BLaER1 treated with 17β-estradiol and CSF1 and Interleukin-3, amounts not matched to agents 10 nM and 100 nM (cell line): Measurements from ENCODE around the gene PRKCB.
A peak's percentile ranks its signal among the peaks of the same experiment; 100 is the strongest.

Source experiments
- H3K27ac ChIP-seq, 11 experiments: shearing (Covaris generic); formaldehyde crosslinking; 2 replicates each; pipeline ENCODE4 v1.8.1; 2022
- H3K27me3 ChIP-seq, 11 experiments: shearing (Covaris generic); formaldehyde crosslinking; 2 replicates each; pipeline ENCODE4 v1.8.1; 2022
- H3K36me3 ChIP-seq, 11 experiments: shearing (Covaris generic); formaldehyde crosslinking; 2 replicates each; pipeline ENCODE4 v1.8.1; 2022
- H3K4me1 ChIP-seq, 10 experiments: shearing (Covaris generic); formaldehyde crosslinking; 2 replicates each; pipeline ENCODE4 v1.8.1; 2022
- H3K4me2 ChIP-seq, 11 experiments: shearing (Covaris generic); formaldehyde crosslinking; 2 replicates each; pipeline ENCODE4 v1.8.1; 2022
- H3K4me3 ChIP-seq, 10 experiments: shearing (Covaris generic); formaldehyde crosslinking; 2 replicates each; pipeline ENCODE4 v1.8.1; 2022
- H3K9ac ChIP-seq, 11 experiments: shearing (Covaris generic); formaldehyde crosslinking; 2 replicates each; pipeline ENCODE4 v1.8.1; 2022
- H3K9me3 ChIP-seq, 11 experiments: shearing (Covaris generic); formaldehyde crosslinking; replicated peaks in 1 of 11; 2 replicates each; pipeline ENCODE4 v1.8.1; 2022
- H4K20me1 ChIP-seq, 11 experiments: shearing (Covaris generic); formaldehyde crosslinking; 2 replicates each; pipeline ENCODE4 v1.8.1; 2022
- Cebpa-rat ChIP-seq, 11 experiments: shearing (Covaris generic); IDR thresholded peaks; 2 replicates each; pipeline ENCODE4 v1.8.1; 2022

The PRKCB gene

GRCh38 chr16:23934610-23935236 is 98.9 kb downstream of the PRKCB start:
- H3K36me3 ChIP-seq: peaks cover 0 to 51% (median 0%) of the 10 kb centered on the region in 11 experiments; a peak in 3 of 22 replicates

GRCh38 chr16:23940111-23940510 is 104.3 kb downstream of the PRKCB start:
- Histone ChIP-seq H3K27ac (no peak overlapping the region), H3K4me3 (no peak overlapping the region), H3K36me3 (peaks cover 0 to 22% (median 0%) of the 10 kb centered on the region in 11 experiments; a peak in 2 of 22 replicates), H3K27me3 (no peaks in the 10 kb centered on the region), H3K4me2 (no peak overlapping the region), H3K4me1 (peaks cover 0 to 63% (median 0%) of the 10 kb centered on the region in 10 experiments; a peak in 6 of 20 replicates), H3K9me3 (no peaks in the 10 kb centered on the region), H4K20me1 (peaks cover 0 to 93% (median 7%) of the 10 kb centered on the region in 11 experiments; a peak in 12 of 22 replicates), H3K9ac (no peak overlapping the region)
- no peak for TF ChIP-seq Cebpa-rat (IDR thresholded peaks at IDR 0.05)

More at GRCh38 chr16:23934610-23935236, 98.9 kb downstream of the PRKCB start:
- Histone ChIP-seq H3K4me1 (peaks cover 0 to 45% (median 0%) of the 10 kb centered on the region in 10 experiments; a peak in 8 of 20 replicates), H3K27me3 (no peaks in the 10 kb centered on the region), H3K9me3 (0 out of 22 replicates have a peak, but pooled peaks cover 0 to 9% (median 0%) of the 10 kb centered on the region in 11 experiments), H3K4me2 (peak overlapping the region in 1 of 11 experiments; percentile 5; a peak in 1 of 22 replicates), H3K27ac (no peak overlapping the region), H3K4me3 (no peak overlapping the region), H4K20me1 (peaks cover 0 to 97% (median 15%) of the 10 kb centered on the region in 11 experiments; a peak in 13 of 22 replicates), H3K9ac (no peak overlapping the region)
- TF ChIP-seq Cebpa-rat (IDR thresholded peaks at IDR 0.05): no peak

GRCh38 chr16:23941025-23941424 is 105.2 kb downstream of the PRKCB start:
- no peak overlapping the region for H3K27ac ChIP-seq

GRCh38 chr16:23941963-23942564 is 106.3 kb downstream of the PRKCB start:
- TF ChIP-seq Cebpa-rat (IDR thresholded peaks at IDR 0.05): no peak
- no peak overlapping the region for H3K4me3 ChIP-seq

More at GRCh38 chr16:23941025-23941424, 105.2 kb downstream of the PRKCB start:
- no peaks in the 10 kb centered on the region for H3K27me3 ChIP-seq
- no peaks in the 10 kb centered on the region for H3K9me3 ChIP-seq
- peaks cover 0 to 17% (median 0%) of the 10 kb centered on the region in 11 experiments; a peak in 1 of 22 replicates for H3K36me3 ChIP-seq
- H4K20me1 ChIP-seq: peaks cover 0 to 93% (median 12%) of the 10 kb centered on the region in 11 experiments; a peak in 11 of 22 replicates
- no peak overlapping the region for H3K4me3 ChIP-seq
- peaks cover 0 to 56% (median 0%) of the 10 kb centered on the region in 10 experiments; a peak in 6 of 20 replicates for H3K4me1 ChIP-seq
- no peak for TF ChIP-seq Cebpa-rat (IDR thresholded peaks at IDR 0.05)
- H3K9ac ChIP-seq: no peak overlapping the region
- H3K4me2 ChIP-seq: no peak overlapping the region

GRCh38 chr16:23943604-23944003 is 107.8 kb downstream of the PRKCB start:
- Histone ChIP-seq H3K4me1 (peaks cover 0 to 53% (median 0%) of the 10 kb centered on the region in 10 experiments; a peak in 5 of 20 replicates), H4K20me1 (peaks cover 0 to 93% (median 17%) of the 10 kb centered on the region in 11 experiments; a peak in 10 of 22 replicates), H3K27me3 (no peaks in the 10 kb centered on the region), H3K9me3 (no peaks in the 10 kb centered on the region), H3K4me2 (no peak overlapping the region), H3K9ac (no peak overlapping the region), H3K27ac (no peak overlapping the region), H3K36me3 (peaks cover 0 to 9% (median 0%) of the 10 kb centered on the region in 11 experiments; a peak in 1 of 22 replicates), H3K4me3 (no peak overlapping the region)
- no peak for TF ChIP-seq Cebpa-rat (IDR thresholded peaks at IDR 0.05)

More at GRCh38 chr16:23941963-23942564, 106.3 kb downstream of the PRKCB start:
- H3K9me3 ChIP-seq: no peaks in the 10 kb centered on the region
- no peaks in the 10 kb centered on the region for H3K27me3 ChIP-seq
- H3K36me3 ChIP-seq: peaks cover 0 to 14% (median 0%) of the 10 kb centered on the region in 11 experiments; a peak in 1 of 22 replicates
- H3K27ac ChIP-seq: no peak overlapping the region
- H3K4me2 ChIP-seq: peak overlapping the region in 1 of 11 experiments; percentile 18; a peak in 1 of 22 replicates
- peaks cover 0 to 53% (median 0%) of the 10 kb centered on the region in 10 experiments; a peak in 6 of 20 replicates for H3K4me1 ChIP-seq
- H3K9ac ChIP-seq: no peak overlapping the region
- H4K20me1 ChIP-seq: peaks cover 0 to 93% (median 15%) of the 10 kb centered on the region in 11 experiments; a peak in 11 of 22 replicates

GRCh38 chr16:23944381-23944780 is 108.6 kb downstream of the PRKCB start:
- Histone ChIP-seq H3K4me3 (no peak overlapping the region), H3K36me3 (peaks cover 0 to 9% (median 0%) of the 10 kb centered on the region in 11 experiments; a peak in 1 of 22 replicates), H3K9me3 (no peaks in the 10 kb centered on the region), H3K9ac (no peak overlapping the region), H4K20me1 (peaks cover 0 to 96% (median 17%) of the 10 kb centered on the region in 11 experiments; a peak in 10 of 22 replicates), H3K27me3 (no peaks in the 10 kb centered on the region), H3K4me1 (peaks cover 0 to 58% (median 2%) of the 10 kb centered on the region in 10 experiments; a peak in 10 of 20 replicates), H3K27ac (no peak overlapping the region), H3K4me2 (no peak overlapping the region)
- TF ChIP-seq Cebpa-rat (IDR thresholded peaks at IDR 0.05): no peak

- no peak overlapping the region for H3K9ac ChIP-seq
Observed at GRCh38 chr16:23945243-23945642, 109.5 kb downstream of the PRKCB start.

GRCh38 chr16:23947838-23948237 is 112.1 kb downstream of the PRKCB start:
- H3K4me2 ChIP-seq: peak overlapping the region in 2 of 11 experiments; percentile 22 to 93; a peak in 5 of 22 replicates
- peaks cover 23 to 69% (median 35%) of the 10 kb centered on the region in 10 experiments for H3K4me1 ChIP-seq
- peaks cover 0 to 9% (median 0%) of the 10 kb centered on the region in 11 experiments; a peak in 1 of 22 replicates for H3K36me3 ChIP-seq
- no peaks in the 10 kb centered on the region for H3K9me3 ChIP-seq
- H3K27ac ChIP-seq: no peak overlapping the region
- H4K20me1 ChIP-seq: peaks cover 0 to 96% (median 19%) of the 10 kb centered on the region in 11 experiments; a peak in 12 of 22 replicates
- no peak overlapping the region for H3K4me3 ChIP-seq
- H3K9ac ChIP-seq: no peak overlapping the region
- TF ChIP-seq Cebpa-rat (IDR thresholded peaks at IDR 0.05): no peak
- no peaks in the 10 kb centered on the region for H3K27me3 ChIP-seq

More at GRCh38 chr16:23945243-23945642, 109.5 kb downstream of the PRKCB start:
- Histone ChIP-seq H3K4me3 (no peak overlapping the region), H3K36me3 (peaks cover 0 to 9% (median 0%) of the 10 kb centered on the region in 11 experiments; a peak in 1 of 22 replicates), H3K27ac (no peak overlapping the region), H4K20me1 (peaks cover 0 to 95% (median 17%) of the 10 kb centered on the region in 11 experiments; a peak in 11 of 22 replicates), H3K9me3 (no peaks in the 10 kb centered on the region), H3K4me2 (no peak overlapping the region), H3K4me1 (peaks cover 7 to 62% (median 11%) of the 10 kb centered on the region in 10 experiments), H3K27me3 (no peaks in the 10 kb centered on the region)
- no peak for TF ChIP-seq Cebpa-rat (IDR thresholded peaks at IDR 0.05)
